NCI-H526 (cell line): ENCODE results near the gene ADGRD2.

Experiments used
- DNase-seq, 2 experiments: peaks; one replicate each; lab custom pipeline; 2025; lab: John Stamatoyannopoulos, UW

Gene ADGRD2

GRCh38 chr9:124498499-124499146 is 48.4 kb downstream of the ADGRD2 start:
- no peak for DNase-seq

- no peak for DNase-seq
Observed at GRCh38 chr9:124499216-124499615, 49.0 kb downstream of the ADGRD2 start.

- DNase-seq: no peak
Observed at GRCh38 chr9:124500028-124500795, 50.0 kb downstream of the ADGRD2 start.

- DNase-seq: no peak
Observed at GRCh38 chr9:124500796-124501611, 50.8 kb downstream of the ADGRD2 start.

GRCh38 chr9:124501771-124502320 is 51.6 kb downstream of the ADGRD2 start:
- DNase-seq: no peak

- peak; percentile 18 to 33 for DNase-seq
Observed at GRCh38 chr9:124502711-124503702, 52.8 kb downstream of the ADGRD2 start.

GRCh38 chr9:124503713-124504529 is 53.7 kb downstream of the ADGRD2 start:
- DNase-seq: peak in 1 of 2 experiments; percentile 26

- DNase-seq: no peak
Observed at GRCh38 chr9:124504530-124505005, 54.3 kb downstream of the ADGRD2 start.

- DNase-seq: no peak
Observed at GRCh38 chr9:124505006-124505900, 55.0 kb downstream of the ADGRD2 start.

GRCh38 chr9:124505901-124506346 is 55.7 kb downstream of the ADGRD2 start:
- no peak for DNase-seq

GRCh38 chr9:124506433-124506832 is 56.2 kb downstream of the ADGRD2 start:
- DNase-seq: no peak

- no peak for DNase-seq
Observed at GRCh38 chr9:124506931-124507879, 57.0 kb downstream of the ADGRD2 start, which contains the start of gene NR5A1. TSS of gene NR5A1 (minus strand) at chr9:124507399. CDS start at chr9:124503395, 4,004 bp downstream.

GRCh38 chr9:124507880-124508423 is 57.7 kb downstream of the ADGRD2 start:
- DNase-seq: no peak

GRCh38 chr9:124510650-124511425 is 60.6 kb downstream of the ADGRD2 start:
- no peak for DNase-seq

- DNase-seq: no peak
Observed at GRCh38 chr9:124511426-124511840, 61.2 kb downstream of the ADGRD2 start.
